SK-N-SH treated with all-trans-retinoic acid at 6 μM for 48 hours (cell line): ENCODE results near the gene TRPM5.

ENCODE experiments used
- ARNTL ChIP-seq: fragments of 450-650 bp; formaldehyde crosslinking; IDR thresholded peaks from 2 replicates; pipeline ENCODE4 v1.5.0; 2020; ENCODE audit warnings: low read depth, mild to moderate bottlenecking, moderate library complexity, borderline replicate concordance
- BACH2 ChIP-seq: fragments of 250-450 bp; sonication (Bioruptor Pico); IDR thresholded peaks from 2 replicates; pipeline ENCODE4 v1.9.0; 2021; ENCODE audit warnings: mild to moderate bottlenecking, borderline replicate concordance
- ISL1 ChIP-seq: fragments of 250-450 bp; sonication (Bioruptor Pico); IDR thresholded peaks from 2 replicates; pipeline ENCODE4 v2.1.2; 2022; ENCODE audit warnings: mild to moderate bottlenecking, moderate library complexity
- OSR1 ChIP-seq: fragments of 250-450 bp; sonication (Bioruptor Pico); IDR thresholded peaks from 2 replicates; pipeline ENCODE4 v1.8.0; 2022; ENCODE audit warnings: moderate library complexity, mild to moderate bottlenecking, inconsistent platforms
- ZC3H10 ChIP-seq: fragments of 250-450 bp; sonication (Bioruptor Pico); IDR thresholded peaks from 2 replicates; pipeline ENCODE4 v1.5.1; 2021; ENCODE audit warnings: mild to moderate bottlenecking, moderate library complexity
- ZNF8 ChIP-seq: fragments of 450-650 bp; formaldehyde crosslinking; IDR thresholded peaks from 2 replicates; pipeline ENCODE4 v1.5.0; 2020; ENCODE audit warnings: mild to moderate bottlenecking, moderate library complexity
- TF ChIP-seq, protein P1 (sequence below): fragments of 250-450 bp; sonication (Bioruptor Pico); IDR thresholded peaks from 2 replicates; pipeline ENCODE4 v1.5.1; 2021; ENCODE audit warnings: mild to moderate bottlenecking, moderate library complexity
- TF ChIP-seq, protein P2 (sequence below): fragments of 250-450 bp; sonication (Bioruptor Pico); IDR thresholded peaks from 2 replicates; pipeline ENCODE4 v1.5.1; 2020; ENCODE audit warnings: low read depth, mild to moderate bottlenecking, moderate library complexity
- TF ChIP-seq, protein P3 (sequence below): fragments of 250-450 bp; sonication (Bioruptor Pico); IDR thresholded peaks from 2 replicates; pipeline ENCODE4 v1.8.0; 2020; ENCODE audit warnings: mild to moderate bottlenecking, moderate library complexity, borderline replicate concordance
- TF ChIP-seq, protein P4 (sequence below): fragments of 250-450 bp; sonication (Bioruptor Pico); IDR thresholded peaks from 2 replicates; pipeline ENCODE4 v1.8.0; 2021; ENCODE audit warnings: low read depth, mild to moderate bottlenecking, moderate library complexity, borderline replicate concordance

DNA sequence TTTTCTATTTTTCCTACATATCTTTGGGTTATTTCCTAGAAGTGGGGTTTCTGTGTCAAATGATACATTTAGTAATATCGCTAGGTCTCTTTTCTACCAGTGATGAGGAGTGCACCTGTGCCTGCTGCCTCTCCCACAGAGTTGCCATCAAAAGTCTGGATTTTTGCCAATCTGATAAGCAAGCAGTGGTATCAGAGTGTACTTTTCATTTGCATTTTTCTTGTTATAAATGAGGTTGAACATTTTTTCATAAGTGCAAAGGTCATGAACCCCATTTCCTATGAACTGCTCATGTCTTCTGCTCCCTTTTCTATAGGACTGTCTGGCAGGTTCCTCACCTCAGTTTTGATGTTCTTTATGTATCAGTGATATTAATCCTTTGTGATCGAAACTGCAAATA is 1.7 kb downstream of the TRPM5 start:
- TF ChIP-seq BACH2 (CRISPR knock-in tag): no peak
- TF ChIP-seq, protein P1, sequence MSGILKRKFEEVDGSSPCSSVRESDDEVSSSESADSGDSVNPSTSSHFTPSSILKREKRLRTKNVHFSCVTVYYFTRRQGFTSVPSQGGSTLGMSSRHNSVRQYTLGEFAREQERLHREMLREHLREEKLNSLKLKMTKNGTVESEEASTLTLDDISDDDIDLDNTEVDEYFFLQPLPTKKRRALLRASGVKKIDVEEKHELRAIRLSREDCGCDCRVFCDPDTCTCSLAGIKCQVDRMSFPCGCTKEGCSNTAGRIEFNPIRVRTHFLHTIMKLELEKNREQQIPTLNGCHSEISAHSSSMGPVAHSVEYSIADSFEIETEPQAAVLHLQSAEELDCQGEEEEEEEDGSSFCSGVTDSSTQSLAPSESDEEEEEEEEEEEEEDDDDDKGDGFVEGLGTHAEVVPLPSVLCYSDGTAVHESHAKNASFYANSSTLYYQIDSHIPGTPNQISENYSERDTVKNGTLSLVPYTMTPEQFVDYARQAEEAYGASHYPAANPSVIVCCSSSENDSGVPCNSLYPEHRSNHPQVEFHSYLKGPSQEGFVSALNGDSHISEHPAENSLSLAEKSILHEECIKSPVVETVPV (CRISPR knock-in tag): no peak
- no peak for TF ChIP-seq OSR1
- TF ChIP-seq, protein P2, sequence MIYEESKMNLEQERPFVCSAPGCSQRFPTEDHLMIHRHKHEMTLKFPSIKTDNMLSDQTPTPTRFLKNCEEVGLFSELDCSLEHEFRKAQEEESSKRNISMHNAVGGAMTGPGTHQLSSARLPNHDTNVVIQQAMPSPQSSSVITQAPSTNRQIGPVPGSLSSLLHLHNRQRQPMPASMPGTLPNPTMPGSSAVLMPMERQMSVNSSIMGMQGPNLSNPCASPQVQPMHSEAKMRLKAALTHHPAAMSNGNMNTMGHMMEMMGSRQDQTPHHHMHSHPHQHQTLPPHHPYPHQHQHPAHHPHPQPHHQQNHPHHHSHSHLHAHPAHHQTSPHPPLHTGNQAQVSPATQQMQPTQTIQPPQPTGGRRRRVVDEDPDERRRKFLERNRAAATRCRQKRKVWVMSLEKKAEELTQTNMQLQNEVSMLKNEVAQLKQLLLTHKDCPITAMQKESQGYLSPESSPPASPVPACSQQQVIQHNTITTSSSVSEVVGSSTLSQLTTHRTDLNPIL (CRISPR knock-in tag): no peak
- TF ChIP-seq, protein P3, sequence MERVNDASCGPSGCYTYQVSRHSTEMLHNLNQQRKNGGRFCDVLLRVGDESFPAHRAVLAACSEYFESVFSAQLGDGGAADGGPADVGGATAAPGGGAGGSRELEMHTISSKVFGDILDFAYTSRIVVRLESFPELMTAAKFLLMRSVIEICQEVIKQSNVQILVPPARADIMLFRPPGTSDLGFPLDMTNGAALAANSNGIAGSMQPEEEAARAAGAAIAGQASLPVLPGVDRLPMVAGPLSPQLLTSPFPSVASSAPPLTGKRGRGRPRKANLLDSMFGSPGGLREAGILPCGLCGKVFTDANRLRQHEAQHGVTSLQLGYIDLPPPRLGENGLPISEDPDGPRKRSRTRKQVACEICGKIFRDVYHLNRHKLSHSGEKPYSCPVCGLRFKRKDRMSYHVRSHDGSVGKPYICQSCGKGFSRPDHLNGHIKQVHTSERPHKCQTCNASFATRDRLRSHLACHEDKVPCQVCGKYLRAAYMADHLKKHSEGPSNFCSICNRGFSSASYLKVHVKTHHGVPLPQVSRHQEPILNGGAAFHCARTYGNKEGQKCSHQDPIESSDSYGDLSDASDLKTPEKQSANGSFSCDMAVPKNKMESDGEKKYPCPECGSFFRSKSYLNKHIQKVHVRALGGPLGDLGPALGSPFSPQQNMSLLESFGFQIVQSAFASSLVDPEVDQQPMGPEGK (CRISPR knock-in tag): no peak
- TF ChIP-seq ZC3H10: no peak
- TF ChIP-seq ISL1 (CRISPR knock-in tag): no peak
- TF ChIP-seq, protein P4, sequence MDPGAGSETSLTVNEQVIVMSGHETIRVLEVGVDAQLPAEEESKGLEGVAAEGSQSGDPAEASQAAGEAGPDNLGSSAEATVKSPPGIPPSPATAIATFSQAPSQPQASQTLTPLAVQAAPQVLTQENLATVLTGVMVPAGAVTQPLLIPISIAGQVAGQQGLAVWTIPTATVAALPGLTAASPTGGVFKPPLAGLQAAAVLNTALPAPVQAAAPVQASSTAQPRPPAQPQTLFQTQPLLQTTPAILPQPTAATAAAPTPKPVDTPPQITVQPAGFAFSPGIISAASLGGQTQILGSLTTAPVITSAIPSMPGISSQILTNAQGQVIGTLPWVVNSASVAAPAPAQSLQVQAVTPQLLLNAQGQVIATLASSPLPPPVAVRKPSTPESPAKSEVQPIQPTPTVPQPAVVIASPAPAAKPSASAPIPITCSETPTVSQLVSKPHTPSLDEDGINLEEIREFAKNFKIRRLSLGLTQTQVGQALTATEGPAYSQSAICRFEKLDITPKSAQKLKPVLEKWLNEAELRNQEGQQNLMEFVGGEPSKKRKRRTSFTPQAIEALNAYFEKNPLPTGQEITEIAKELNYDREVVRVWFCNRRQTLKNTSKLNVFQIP (CRISPR knock-in tag): no peak
- no peak for TF ChIP-seq ARNTL (CRISPR knock-in tag)
- no peak for TF ChIP-seq ZNF8 (CRISPR knock-in tag)
